IPS DF 4.7 (cell line): ENCODE results near the gene ENO2.
"Not testable (repeated sequence)": the region's sequence is repeated elsewhere in the genome, so short reads cannot be mapped to it uniquely, and the experiment has no call there.

Experiments used
- DNase-seq: peaks from one replicate; pipeline ENCODE4 v3.0.0-alpha.2; 2013; ENCODE audit warnings: low spot score; ENCODE audit errors: extremely low read depth

ENO2 gene

DNA sequence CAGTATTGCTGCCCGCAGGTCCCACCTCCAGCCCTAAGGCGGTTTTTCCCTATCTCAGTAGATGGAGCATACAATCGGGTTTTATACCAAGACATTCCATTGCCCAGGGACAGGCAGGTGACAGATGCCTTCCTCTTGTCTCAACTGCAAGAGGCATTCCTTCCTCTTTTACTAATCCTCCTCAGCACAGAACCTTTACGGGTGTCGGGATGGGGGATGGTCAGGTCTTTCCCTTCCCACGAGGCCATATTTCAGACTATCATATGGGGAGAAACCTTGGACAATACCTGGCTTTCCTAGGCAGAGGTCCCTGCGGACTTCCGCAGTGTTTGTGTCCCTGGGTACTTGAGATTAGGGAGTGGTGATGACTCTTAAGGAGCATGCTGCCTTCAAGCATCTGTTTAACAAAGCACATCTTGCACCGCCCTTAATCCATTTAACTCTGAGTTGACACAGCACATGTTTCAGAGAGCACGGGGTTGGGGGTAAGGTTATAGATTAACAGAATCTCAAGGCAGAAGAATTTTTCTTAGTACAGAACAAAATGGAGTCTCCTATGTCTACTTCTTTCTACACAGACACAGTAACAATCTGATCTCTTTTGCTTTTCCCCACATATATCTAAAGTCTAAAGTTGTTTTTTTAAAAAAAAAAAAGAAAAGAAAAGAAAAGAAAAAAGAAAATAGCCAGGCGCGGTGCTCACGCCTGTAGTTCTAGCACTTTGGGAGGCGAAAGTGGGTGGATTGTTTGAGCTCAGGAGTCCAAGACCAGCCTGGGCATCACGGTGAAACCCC is 28.0 kb upstream of the ENO2 start:
- DNase-seq = not testable (repeated sequence)

DNA sequence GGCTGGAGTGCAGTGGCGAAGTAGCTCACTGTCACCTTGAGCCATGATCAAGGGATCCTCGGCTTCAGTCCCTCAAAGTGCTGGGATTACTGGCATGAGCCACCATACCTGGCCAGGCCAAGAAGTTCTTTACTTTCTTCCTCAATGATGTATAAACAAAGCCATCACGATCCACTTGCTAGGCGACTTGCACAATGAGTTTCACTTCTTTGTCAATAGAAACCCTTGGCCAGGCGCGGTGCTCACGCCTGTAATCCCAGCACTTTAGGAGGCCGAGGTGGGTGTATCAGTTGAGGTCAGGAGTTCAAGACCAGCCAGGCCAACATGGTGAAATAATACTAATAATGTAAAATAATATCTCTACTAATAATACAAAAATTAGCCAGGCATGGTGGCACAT is 26.9 kb upstream of the ENO2 start:
- DNase-seq = no peak

DNA sequence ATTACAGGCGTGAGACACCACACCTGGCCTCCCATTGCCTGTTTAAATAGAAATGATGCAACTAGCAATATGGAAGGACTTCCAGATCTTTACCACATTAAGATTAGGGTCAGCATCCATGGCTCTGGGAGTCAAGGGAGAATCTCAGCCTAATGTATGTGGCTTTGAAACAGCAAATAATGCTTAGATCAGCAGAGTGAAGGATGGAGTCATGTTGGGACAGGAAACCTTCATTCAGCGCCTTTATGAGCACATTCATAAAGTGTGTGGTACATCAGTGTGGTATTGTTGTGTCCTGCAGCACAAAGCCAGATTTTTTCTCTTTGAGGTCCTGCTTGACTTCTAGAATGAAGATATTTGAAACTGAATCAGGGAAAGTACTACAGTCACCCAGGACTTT is 26.0 kb upstream of the ENO2 start:
- DNase-seq = no peak

GRCh38 chr12:6888794-6889193 is 25.6 kb upstream of the ENO2 start:
- not testable (repeated sequence) for DNase-seq

DNA sequence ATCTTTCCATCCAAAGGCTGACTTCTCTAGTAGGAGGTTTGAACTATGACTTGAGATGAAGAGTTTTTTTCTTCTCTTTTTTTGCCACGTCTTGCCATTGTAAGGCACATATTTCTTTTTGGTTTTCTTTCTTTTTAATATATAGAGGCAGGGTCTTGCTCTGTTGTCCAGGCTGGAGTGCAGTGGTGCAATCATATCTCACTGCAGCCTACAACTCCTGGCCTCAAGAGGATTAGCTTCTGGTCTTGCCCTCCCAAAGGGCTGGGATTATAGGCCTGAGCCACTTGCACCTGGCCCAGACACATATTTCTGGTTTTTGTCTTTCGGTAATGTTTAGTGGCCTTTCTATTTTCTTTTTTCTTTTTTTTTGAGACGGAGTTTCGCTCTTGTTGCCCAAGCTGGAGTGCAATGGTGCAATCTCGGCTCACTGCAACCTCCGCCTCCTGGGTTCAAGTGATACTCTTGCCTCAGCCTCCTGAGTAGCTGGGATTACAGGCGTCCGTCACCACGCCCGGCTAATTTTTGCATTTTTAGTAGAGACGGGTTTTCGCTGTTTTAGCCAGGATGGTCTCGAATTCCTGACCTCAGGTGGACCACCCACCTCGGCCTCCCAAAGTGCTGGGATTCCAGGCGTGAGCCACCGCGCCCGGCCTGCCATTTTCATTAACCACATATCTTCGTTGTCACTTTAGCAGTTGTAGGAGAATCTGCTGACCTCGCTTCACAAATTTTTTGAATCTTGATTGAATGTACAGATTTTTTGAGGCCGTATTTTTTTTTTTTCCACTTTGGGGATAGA is 24.4 kb upstream of the ENO2 start:
- not testable (repeated sequence) for DNase-seq

DNA sequence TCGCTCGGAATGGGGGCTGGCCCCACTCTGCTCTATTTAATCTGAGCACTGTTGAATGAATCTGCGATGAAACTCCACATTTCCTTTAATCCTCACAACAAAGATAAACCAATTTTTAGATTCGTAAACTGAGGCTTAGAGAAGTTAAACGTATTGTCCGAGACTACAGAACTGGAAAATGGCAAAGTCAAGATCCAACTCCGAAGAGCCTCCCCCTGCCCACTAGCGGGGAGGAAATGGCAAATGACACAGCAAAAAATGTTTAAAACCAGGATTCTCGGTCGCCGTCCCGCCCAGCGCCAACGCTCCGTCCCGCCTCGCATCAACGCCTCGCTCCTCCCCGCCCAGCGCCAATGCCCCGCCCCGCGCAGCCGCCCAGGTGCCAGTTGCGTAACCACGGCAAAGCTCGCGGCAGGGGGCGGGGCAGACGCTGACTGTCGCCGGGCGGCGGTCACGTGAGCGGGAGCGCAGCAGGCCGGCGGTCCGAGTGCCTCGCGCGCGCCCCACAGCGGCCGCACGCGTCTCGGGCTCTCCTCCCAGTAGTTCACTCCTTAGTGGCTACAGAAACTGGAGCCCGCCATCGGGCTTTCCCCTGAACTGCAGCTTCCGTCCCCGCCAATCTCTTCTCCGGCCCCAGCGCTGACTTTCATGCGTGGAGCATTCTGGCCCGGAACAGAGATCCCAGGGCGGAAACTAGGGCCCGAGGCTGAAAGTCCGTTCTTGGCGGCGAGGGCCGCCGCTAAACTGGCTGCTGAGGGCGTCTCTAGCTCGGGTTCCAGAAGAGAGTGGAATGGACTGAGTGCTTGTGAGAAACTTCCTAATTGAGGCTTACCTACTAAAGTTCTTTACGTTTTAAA is 23.4 kb upstream of the ENO2 start:
- no peak for DNase-seq

DNA sequence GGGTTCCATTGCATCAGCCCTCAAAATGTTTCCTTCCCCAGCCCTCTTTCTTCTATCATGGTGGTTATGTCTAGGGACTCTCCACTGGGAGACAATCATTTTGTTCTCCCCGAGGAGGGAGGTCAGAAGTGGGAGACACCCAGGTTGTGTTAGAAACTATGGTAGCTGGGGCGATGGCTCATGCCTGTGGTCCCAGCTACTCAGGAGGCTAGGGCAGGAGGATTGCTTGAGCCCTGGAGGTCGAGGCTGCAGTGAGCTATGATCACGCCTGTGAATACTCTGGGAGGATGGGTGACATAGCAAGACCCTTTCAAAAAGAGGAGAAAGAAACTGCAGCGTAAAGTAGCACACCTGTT is 22.8 kb upstream of the ENO2 start:
- no peak for DNase-seq

DNA sequence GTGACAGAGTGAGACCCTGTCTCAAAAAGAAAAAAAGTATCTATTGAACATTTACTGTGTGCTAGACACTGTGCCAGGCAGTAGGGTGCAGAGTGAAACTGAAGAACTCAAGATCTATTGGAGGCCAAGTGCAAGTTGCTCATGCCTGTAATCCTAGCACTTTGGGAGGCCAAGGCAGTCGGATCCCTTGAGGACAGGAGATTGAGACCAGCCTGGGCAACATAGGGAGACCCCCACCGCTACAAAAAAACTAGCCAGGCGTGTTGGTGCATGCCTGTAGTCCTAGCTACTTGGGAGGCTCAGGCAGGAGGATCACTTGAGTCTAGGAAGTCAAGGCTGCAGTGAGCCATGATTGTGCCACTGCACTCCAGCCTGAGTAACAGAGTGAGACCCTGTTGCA is 21.7 kb upstream of the ENO2 start:
- DNase-seq = not testable (repeated sequence)

DNA sequence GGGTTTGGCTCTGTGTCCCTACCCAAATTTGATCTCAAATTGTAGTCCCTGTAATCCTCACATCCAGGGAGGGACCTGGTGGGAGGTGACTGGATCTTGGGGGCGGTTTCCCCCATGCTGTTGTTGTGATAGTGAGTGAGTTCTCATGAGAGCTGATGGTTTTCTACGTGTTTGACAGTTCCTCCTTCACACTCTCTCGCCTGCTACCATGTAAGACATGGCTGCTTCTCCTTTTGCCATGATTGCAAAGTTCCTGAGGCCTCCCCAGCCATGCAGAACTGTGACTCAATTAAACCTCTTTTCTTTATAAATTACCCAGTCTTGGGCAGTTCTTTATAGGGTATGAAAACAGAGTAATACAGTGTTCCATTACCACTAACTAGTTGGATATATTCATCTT is 20.1 kb upstream of the ENO2 start:
- no peak for DNase-seq

DNA sequence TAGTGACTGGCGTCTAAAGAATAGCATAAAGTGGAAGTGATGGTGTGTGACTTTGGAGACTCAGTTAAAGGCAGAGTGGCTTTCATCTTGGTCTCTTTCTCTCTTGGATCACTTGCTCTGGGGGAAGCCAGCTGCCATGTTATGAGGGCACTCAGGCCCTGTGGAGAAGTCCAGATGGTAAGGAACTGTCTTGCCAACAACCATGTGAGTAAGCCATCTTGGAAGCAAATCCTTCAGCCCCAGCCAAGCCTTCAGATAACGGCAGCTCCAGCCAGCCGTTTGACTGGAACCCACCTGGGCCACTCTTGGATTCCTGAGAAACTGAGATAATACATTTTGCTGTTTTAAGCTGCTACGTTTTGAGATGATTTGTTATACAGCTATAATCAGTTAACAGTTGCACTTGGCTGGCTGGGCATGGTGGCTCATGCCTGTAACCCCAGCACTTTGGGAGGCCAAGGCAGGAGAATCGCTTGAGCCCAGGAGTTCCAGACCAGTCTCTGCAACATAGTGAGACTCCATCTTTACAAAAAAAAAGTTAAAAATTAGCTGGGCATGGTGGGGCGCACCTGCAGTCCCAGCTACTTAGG is 17.4 kb upstream of the ENO2 start:
- DNase-seq = no peak

DNA sequence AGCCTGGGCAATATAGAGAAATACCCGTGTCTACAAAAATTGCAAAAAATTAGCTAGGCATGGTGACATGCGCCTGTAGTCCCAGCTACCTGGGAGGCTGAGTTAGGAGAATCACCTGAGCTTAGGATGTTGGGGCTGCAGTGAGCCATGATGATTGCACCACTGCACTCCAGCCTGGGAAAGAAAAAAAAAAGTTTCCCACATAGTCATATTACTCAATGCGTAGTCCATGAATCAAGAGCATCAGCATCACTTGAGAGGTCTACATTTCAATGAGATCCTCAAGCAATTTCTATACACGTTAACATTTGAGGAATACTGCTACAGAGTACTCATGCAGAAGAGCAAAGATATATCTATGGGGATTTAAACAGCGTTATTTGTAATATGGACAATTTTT is 15.0 kb upstream of the ENO2 start:
- no peak for DNase-seq

GRCh38 chr12:6899837-6900519 is 14.4 kb upstream of the ENO2 start:
- no peak for DNase-seq

- DNase-seq = no peak
Measured at GRCh38 chr12:6902448-6902847, 11.9 kb upstream of the ENO2 start.

- no peak for DNase-seq
Measured at GRCh38 chr12:6903722-6904121, 10.7 kb upstream of the ENO2 start.

- peak; percentile 99 for DNase-seq
Measured at GRCh38 chr12:6904280-6905276, 9.8 kb upstream of the ENO2 start, which contains the start of gene LRRC23. Gene LRRC23, plus strand, starts transcription at chr12:6904822. Its CDS starts 812 bp downstream, at chr12:6905634.

DNA sequence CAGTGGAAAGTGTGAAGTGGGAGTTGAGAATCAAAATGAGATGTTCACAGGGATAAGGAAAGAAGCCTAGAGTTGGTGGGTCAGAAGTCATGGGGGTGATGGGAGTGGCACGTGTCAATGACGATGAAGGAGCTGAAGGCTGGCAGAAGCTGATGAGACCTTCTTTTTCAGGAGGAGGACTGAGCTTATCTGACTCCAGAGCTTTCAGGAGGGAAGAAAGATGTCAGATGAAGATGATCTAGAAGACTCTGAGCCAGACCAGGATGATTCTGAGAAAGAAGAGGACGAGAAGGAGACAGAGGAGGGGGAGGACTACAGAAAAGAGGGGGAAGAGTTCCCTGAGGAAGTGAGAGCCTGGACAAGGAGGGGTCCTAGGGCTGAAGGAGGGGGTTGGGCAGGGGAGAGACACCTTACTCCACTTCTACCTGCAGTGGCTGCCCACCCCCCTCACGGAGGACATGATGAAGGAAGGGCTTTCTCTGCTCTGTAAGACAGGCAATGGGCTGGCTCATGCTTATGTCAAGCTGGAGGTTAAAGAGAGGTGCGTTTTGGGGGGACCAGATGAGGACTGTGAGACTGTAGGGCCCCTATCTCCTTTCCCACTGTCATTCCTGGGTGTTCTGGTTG is 8.9 kb upstream of the ENO2 start:
- DNase-seq = no peak

DNA sequence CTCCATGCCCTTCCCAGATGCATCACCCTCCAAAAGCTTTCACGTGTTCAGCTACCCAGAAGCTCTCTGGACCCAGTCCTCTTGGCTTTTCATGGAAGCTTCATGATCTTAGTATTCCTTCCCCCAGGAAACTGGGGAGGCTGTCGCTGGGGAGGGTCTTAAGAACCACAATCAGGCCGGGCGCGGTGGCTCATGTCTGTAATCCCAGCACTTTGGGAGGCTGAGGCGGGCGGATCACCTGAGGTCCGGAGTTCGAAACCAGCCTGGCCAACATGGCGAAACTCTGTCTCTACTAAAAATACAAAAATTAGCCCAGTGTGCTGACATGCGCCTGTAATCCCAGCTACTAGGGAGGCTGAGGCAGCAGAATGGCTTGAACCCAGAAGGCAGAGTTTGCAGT is 6.2 kb upstream of the ENO2 start:
- DNase-seq = not testable (repeated sequence)

- DNase-seq = no peak
Measured at GRCh38 chr12:6909421-6910145, 4.8 kb upstream of the ENO2 start.
